LNCaP clone FGC (cell line): Measurements from ENCODE around the gene ABHD8.

Source experiments
- DNase-seq: peaks from one replicate; pipeline ENCODE4 v3.0.0-alpha.2; 2011; ENCODE audit warnings: low read depth
- H3K4me3 ChIP-seq: 2 replicates; pipeline ENCODE4 v1.5.1; 2011; ENCODE audit warnings: mild to moderate bottlenecking, low read depth, low read length, control low read depth
- TF ChIP-seq, protein P1 (sequence below): IDR thresholded peaks from 2 replicates; pipeline ENCODE4 v1.5.1; 2012; ENCODE audit warnings: mild to moderate bottlenecking; ENCODE audit not compliant: control insufficient read depth, insufficient read depth; ENCODE audit errors: extremely low read depth

The ABHD8 gene

DNA sequence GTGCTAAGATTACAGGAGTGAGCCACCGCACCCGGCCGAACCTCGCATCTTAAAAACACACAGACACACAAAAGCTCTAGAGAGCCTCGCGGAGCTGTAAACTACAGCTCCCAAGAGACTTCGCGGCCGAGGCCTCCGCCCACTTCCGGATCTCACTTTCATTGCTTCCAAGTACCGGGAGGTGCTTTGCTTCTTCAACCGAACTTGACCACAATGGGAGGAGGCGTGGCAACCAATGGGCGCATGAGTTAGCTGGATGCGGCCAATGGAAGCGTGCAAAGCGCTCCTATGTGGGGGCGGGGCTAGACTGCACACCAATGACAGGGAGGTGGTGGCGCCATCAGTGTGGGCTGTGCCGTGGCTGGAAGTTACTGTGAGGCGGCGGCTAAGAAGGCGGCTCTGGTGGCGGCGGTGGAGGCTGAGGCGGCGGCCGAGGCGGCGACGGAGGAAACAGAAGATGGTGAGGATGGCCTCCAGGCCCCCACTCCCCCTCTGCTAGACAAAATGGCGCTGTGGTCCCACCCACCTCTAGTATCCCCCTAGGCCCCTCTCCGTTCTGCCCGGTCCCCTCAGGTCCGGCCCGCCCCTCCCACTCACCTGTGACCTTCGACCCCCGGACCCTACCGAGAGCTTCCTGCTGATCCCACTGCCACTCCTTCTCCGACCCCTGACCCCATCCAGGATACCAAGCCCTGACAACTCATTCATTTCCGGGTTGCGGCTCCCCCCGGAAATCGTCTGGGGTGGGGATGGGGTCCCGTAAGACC, 6.2 kb upstream of the ABHD8 start, which contains the start of gene DDA1:
Gene DDA1 (plus strand): TSS at position 366 of the 767 bp plus-strand sequence. CDS start 92 bp downstream, at position 458.
- TF ChIP-seq, protein P1, sequence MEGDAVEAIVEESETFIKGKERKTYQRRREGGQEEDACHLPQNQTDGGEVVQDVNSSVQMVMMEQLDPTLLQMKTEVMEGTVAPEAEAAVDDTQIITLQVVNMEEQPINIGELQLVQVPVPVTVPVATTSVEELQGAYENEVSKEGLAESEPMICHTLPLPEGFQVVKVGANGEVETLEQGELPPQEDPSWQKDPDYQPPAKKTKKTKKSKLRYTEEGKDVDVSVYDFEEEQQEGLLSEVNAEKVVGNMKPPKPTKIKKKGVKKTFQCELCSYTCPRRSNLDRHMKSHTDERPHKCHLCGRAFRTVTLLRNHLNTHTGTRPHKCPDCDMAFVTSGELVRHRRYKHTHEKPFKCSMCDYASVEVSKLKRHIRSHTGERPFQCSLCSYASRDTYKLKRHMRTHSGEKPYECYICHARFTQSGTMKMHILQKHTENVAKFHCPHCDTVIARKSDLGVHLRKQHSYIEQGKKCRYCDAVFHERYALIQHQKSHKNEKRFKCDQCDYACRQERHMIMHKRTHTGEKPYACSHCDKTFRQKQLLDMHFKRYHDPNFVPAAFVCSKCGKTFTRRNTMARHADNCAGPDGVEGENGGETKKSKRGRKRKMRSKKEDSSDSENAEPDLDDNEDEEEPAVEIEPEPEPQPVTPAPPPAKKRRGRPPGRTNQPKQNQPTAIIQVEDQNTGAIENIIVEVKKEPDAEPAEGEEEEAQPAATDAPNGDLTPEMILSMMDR = no peak
- H3K4me3 ChIP-seq = peak within 1 kb of the TSS; percentile 97
- peak; percentile 100 for DNase-seq

DNA sequence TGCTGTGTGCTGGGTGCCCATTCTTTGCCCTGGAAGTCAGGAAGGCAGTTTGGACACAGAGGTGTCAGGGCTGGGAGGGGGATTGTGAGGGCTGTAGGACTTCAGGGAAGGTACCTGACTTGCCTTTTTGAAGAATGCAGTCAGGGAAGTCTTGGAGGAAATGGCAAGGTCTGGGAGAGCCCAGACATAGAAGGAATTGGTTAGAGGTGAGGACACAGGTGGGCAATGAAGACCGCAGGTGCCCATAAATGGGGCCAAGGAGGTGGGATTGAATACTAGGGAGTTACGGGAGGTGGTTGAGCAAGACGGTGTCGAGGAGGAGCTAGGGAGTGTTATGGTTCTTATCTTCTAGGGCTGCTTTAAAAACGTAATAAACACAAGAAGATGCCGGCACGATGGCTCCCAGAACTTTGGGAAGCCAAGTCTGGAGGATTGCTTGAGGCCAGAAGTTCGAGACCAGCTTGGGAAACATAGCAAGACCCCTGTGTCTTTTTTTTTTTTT, 4.7 kb upstream of the ABHD8 start:
- TF ChIP-seq, protein P1 = no peak
- no peak overlapping the region for H3K4me3 ChIP-seq
- DNase-seq = no peak

DNA sequence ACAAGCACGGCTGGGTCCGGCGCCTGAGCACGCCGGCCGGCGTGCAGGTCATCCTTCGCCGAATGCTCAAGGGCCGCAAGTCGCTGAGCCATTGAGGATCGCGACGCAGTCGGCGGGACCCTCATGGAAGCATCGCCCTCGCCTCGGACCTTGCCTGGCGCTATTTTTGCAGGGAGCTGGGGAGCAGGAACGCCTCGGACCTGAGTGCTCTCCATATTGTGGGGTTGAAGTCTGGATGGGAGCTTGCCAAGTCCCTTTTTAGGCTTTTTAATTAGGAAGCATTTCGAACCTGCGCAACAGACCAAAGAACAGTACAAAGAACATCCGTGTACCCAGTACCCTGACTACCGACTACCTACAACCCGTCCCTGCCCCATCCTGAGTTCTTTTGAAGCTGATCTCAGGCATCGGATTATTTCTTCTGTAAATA, 3.1 kb upstream of the ABHD8 start:
- peak overlapping the region; percentile 78 for H3K4me3 ChIP-seq
- DNase-seq = no peak
- TF ChIP-seq, protein P1 = no peak

- DNase-seq = peak; percentile 99
- peak within 1 kb of the TSS; percentile 78 for H3K4me3 ChIP-seq
- TF ChIP-seq, protein P1 = peak; percentile 91
Observed at GRCh38 chr19:17305517-17306284, 2.5 kb upstream of the ABHD8 start, which contains the start of gene MRPL34. MRPL34 (plus strand) TSS chr19:17305872; CDS start chr19:17305893, 21 bp downstream.

DNA sequence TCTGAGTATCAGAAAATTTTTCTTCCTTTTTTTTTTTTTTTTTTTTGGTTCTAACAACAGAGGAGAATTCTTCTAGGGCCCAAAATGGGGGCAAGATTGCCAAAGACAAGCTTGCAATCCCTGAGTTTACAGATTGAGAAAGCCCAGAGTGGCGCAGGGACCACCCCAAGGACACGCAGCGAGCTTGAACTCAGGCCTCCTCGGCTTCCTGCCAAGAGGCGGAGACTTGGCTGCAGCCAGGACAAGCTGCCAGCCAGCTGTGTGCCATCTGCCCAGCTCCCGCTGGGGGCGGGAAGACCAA, 1.9 kb upstream of the ABHD8 start:
- H3K4me3 ChIP-seq = no peak overlapping the region
- no peak for DNase-seq
- TF ChIP-seq, protein P1 = no peak

- DNase-seq = no peak
- TF ChIP-seq, protein P1 = no peak
- H3K4me3 ChIP-seq = no peak overlapping the region
Observed at GRCh38 chr19:17304386-17305215, 1.4 kb upstream of the ABHD8 start.
